ENCODE data around the gene ANXA4. TPM values are rescaled to one million over a fixed set of nuclear protein-coding genes. Genes with fewer than 3 reads are reported as not detected.

ANXA4 gene
- total RNA-seq, 1 experiment from 2014 or later, result 51.1 TPM

- intact Hi-C loops (cut with micrococcal nuclease), result no loop called here
- no peak for ATAC-seq
- BruUV-seq (replicated peaks), result no TSS peak
- Histone ChIP-seq H3K9me3 (ENCODE audit: low read length) (no peaks in the 10 kb centered on the region), H3K9ac (ENCODE audit: low read length) (no peak overlapping the region), H2AFZ (ENCODE audit: low read length) (no peak overlapping the region), H3K27me3 (ENCODE audit: low read length) (no peaks in the 10 kb centered on the region), H3K27ac (ENCODE audit: low read length) (no peak overlapping the region), H3K79me2 (ENCODE audit: low read length) (no peaks in the 10 kb centered on the region), H3K4me1 (ENCODE audit: insufficient read depth, low read length) (no peaks in the 10 kb centered on the region), H3F3A (ENCODE audit: low read length, unreplicated experiment) (no peaks in the 10 kb centered on the region), H3K4me2 (ENCODE audit: low read length) (no peak overlapping the region), H3K36me3 (ENCODE audit: low read depth, low read length) (0 out of 2 replicates have a peak, but pooled peaks cover 2% of the 10 kb centered on the region), H3K9me2 (replicated peaks; ENCODE audit: low read length) (no peaks in the 10 kb centered on the region), H4K20me1 (ENCODE audit: low read length) (no peaks in the 10 kb centered on the region), H3K4me3 (ENCODE audit: low read length) (no peak overlapping the region)
- DNase-seq, result no peak
- no peak for TF ChIP-seq EZH2 (IDR thresholded peaks at IDR 0.05; ENCODE audit: low read length, unreplicated experiment)
- TF ChIP-seq, protein P1, sequence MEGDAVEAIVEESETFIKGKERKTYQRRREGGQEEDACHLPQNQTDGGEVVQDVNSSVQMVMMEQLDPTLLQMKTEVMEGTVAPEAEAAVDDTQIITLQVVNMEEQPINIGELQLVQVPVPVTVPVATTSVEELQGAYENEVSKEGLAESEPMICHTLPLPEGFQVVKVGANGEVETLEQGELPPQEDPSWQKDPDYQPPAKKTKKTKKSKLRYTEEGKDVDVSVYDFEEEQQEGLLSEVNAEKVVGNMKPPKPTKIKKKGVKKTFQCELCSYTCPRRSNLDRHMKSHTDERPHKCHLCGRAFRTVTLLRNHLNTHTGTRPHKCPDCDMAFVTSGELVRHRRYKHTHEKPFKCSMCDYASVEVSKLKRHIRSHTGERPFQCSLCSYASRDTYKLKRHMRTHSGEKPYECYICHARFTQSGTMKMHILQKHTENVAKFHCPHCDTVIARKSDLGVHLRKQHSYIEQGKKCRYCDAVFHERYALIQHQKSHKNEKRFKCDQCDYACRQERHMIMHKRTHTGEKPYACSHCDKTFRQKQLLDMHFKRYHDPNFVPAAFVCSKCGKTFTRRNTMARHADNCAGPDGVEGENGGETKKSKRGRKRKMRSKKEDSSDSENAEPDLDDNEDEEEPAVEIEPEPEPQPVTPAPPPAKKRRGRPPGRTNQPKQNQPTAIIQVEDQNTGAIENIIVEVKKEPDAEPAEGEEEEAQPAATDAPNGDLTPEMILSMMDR (conservative IDR thresholded peaks at IDR 0.05; ENCODE audit: low read depth, low read length), result no peak
- no peak for TF ChIP-seq EZH2phosphoT487 (IDR thresholded peaks at IDR 0.05; ENCODE audit: borderline replicate concordance, low read length)
- CTCF ChIA-PET, result no interaction called here
- POLR2A ChIA-PET (ENCODE audit: unreplicated experiment), result no interaction called here
These were observed 62.5 kb downstream of the ANXA4 start for GRCh38 chr2:69804416-69804815.

- Histone ChIP-seq H3K4me1 (ENCODE audit: insufficient read depth, low read length) (no peaks in the 10 kb centered on the region), H3K79me2 (ENCODE audit: low read length) (no peaks in the 10 kb centered on the region), H3K4me2 (ENCODE audit: low read length) (no peak overlapping the region), H3K36me3 (ENCODE audit: low read depth, low read length) (no peaks in the 10 kb centered on the region), H2AFZ (ENCODE audit: low read length) (no peak overlapping the region), H3F3A (ENCODE audit: low read length, unreplicated experiment) (no peaks in the 10 kb centered on the region), H3K9ac (ENCODE audit: low read length) (no peak overlapping the region), H3K9me3 (ENCODE audit: low read length) (no peaks in the 10 kb centered on the region), H3K27me3 (ENCODE audit: low read length) (no peaks in the 10 kb centered on the region), H4K20me1 (ENCODE audit: low read length) (no peaks in the 10 kb centered on the region), H3K27ac (ENCODE audit: low read length) (no peak overlapping the region), H3K4me3 (ENCODE audit: low read length) (no peak overlapping the region), H3K9me2 (replicated peaks; ENCODE audit: low read length) (no peaks in the 10 kb centered on the region)
- intact Hi-C loops (cut with micrococcal nuclease), result no loop called here
- ATAC-seq (no peak), DNase-seq (no peak)
- ChIA-PET CTCF (interaction anchor here (0.5 to 1.0 kb wide), 2 partner anchors 27 to 81 kb away, joined by 5 to 19 read pairs; no protein-coding TSS in a partner anchor), POLR2A (ENCODE audit: unreplicated experiment) (no interaction called here)
- TF ChIP-seq, protein P1 (conservative IDR thresholded peaks at IDR 0.05; ENCODE audit: low read depth, low read length), result no peak
- TF ChIP-seq EZH2phosphoT487 (IDR thresholded peaks at IDR 0.05; ENCODE audit: borderline replicate concordance, low read length) (no peak), EZH2 (IDR thresholded peaks at IDR 0.05; ENCODE audit: low read length, unreplicated experiment) (no peak)
- BruUV-seq (replicated peaks), result no TSS peak
These were observed 64.0 kb downstream of the ANXA4 start for GRCh38 chr2:69805887-69806286.

DNA sequence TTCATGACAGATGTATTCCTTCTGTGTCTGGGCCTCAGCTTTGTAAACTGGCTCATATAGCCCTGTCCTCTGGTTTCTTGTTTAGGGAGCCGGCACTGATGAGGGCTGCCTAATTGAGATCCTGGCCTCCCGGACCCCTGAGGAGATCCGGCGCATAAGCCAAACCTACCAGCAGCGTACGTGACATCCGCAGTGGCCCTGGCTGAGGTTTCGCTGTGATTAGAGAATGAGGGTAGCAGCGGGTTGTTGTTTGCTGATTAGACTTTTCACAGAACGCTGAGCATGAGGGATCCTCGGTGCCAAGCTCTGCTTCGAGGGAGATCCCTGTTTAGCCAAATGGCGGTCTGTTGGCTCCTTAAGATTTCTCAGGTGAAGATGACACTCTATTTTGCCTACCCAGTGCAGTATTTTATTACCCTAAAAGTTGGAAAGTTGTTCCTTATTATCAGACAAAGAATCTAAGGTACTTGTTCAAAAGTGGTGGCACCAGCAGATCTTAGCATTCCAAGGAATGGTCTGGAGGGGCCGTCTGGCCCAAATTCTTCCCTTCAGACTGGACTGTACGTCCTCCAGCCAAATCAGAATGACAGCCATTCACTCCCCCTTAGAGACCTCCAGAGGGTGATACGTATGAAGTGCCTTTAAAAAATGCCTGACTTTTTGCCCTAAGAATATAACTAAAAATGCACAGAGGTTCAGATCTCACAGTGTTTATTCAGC, 66.0 kb downstream of the ANXA4 start:
- H3K36me3 ChIP-seq (ENCODE audit: low read depth, low read length), result no peaks in the 10 kb centered on the region
- H2AFZ ChIP-seq (ENCODE audit: low read length), result no peak overlapping the region
- H3K4me3 ChIP-seq (ENCODE audit: low read length), result no peak overlapping the region
- ChIA-PET POLR2A (ENCODE audit: unreplicated experiment) (interaction anchor here (0.5 kb wide), 1 partner anchor 12 kb away, joined by 5 read pairs; no protein-coding TSS in a partner anchor), CTCF (no interaction called here)
- ATAC-seq, result no peak
- no peaks in the 10 kb centered on the region for H4K20me1 ChIP-seq (ENCODE audit: low read length)
- no peaks in the 10 kb centered on the region for H3F3A ChIP-seq (ENCODE audit: low read length, unreplicated experiment)
- DNase-seq, result no peak
- no peaks in the 10 kb centered on the region for H3K9me3 ChIP-seq (ENCODE audit: low read length)
- no peaks in the 10 kb centered on the region for H3K79me2 ChIP-seq (ENCODE audit: low read length)
- intact Hi-C loops (cut with micrococcal nuclease), result no loop called here
- H3K27me3 ChIP-seq (ENCODE audit: low read length), result no peaks in the 10 kb centered on the region
- BruUV-seq (replicated peaks), result no TSS peak
- H3K4me2 ChIP-seq (ENCODE audit: low read length), result no peak overlapping the region
- no peak for TF ChIP-seq EZH2 (IDR thresholded peaks at IDR 0.05; ENCODE audit: low read length, unreplicated experiment)
- TF ChIP-seq, protein P1 (conservative IDR thresholded peaks at IDR 0.05; ENCODE audit: low read depth, low read length), result no peak
- no peaks in the 10 kb centered on the region for H3K9me2 ChIP-seq (replicated peaks; ENCODE audit: low read length)
- no peak overlapping the region for H3K27ac ChIP-seq (ENCODE audit: low read length)
- no peaks in the 10 kb centered on the region for H3K4me1 ChIP-seq (ENCODE audit: insufficient read depth, low read length)
- no peak overlapping the region for H3K9ac ChIP-seq (ENCODE audit: low read length)

All from PC-3 (cell line).